Measurements from ENCODE around the gene HMGCLL1.

DNA sequence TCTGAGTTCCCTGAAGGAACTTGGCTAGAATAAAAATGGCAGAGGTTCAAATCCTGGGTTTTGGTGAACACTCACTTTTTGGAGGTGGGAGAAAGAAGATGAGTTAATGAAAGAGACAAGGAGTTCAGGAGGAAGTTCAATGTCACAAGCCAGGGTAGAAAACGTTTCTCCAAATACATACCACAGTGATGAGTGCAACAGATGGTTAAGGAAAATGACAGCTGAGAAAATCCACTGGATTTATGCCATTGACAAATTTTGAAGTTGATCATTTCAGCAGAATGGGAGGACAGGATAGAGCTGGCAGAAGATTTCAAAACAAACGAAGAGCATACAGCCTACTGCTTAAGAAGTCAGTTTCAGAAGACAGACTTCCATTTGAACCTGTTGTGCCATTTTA lies 129.0 kb downstream of the HMGCLL1 start:
- TF ChIP-seq POLR2AphosphoS5 (IDR thresholded peaks at IDR 0.05): no peak
- TF ChIP-seq POLR2A (IDR thresholded peaks at IDR 0.05): no peak
- TF ChIP-seq, protein P1, sequence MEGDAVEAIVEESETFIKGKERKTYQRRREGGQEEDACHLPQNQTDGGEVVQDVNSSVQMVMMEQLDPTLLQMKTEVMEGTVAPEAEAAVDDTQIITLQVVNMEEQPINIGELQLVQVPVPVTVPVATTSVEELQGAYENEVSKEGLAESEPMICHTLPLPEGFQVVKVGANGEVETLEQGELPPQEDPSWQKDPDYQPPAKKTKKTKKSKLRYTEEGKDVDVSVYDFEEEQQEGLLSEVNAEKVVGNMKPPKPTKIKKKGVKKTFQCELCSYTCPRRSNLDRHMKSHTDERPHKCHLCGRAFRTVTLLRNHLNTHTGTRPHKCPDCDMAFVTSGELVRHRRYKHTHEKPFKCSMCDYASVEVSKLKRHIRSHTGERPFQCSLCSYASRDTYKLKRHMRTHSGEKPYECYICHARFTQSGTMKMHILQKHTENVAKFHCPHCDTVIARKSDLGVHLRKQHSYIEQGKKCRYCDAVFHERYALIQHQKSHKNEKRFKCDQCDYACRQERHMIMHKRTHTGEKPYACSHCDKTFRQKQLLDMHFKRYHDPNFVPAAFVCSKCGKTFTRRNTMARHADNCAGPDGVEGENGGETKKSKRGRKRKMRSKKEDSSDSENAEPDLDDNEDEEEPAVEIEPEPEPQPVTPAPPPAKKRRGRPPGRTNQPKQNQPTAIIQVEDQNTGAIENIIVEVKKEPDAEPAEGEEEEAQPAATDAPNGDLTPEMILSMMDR (IDR thresholded peaks at IDR 0.05): no peak
- no peak for TF ChIP-seq EP300 (IDR thresholded peaks at IDR 0.05)

Data from gastroesophageal sphincter (tissue), 3 donors.